GM21526 (cell line): ENCODE results near the gene RAPGEF2.
"Not testable (repeated sequence)": the region's sequence is repeated elsewhere in the genome, so short reads cannot be mapped to it uniquely, and the experiment has no call there.

Experiments used
- ATAC-seq: cut with Tn5 transposase; IDR thresholded peaks from one replicate; pipeline ENCODE4 v1.9.1; 2021; ENCODE audit warnings: moderate library complexity; ENCODE audit not compliant: unreplicated experiment, low FRiP score

RAPGEF2 gene

DNA sequence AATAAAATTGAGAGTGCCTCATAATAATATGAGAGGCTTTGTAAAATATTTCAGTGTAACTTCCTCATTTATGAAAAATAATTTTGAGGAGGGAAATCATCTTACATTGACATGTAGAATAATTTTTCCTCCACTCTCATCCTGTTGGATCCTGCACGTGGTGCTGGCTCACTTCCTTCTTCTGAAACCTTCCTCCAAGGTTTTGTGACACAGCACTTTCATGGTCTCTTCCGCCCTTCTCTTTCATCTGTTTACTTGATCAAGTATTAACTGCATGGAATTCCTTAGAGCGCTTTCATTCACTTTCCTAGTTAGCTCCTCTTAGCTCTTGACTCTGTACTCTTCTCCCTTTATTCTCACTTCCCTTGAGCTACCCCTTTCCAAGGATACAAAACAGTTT, 246.5 kb downstream of the RAPGEF2 start:
- ATAC-seq, result no peak

DNA sequence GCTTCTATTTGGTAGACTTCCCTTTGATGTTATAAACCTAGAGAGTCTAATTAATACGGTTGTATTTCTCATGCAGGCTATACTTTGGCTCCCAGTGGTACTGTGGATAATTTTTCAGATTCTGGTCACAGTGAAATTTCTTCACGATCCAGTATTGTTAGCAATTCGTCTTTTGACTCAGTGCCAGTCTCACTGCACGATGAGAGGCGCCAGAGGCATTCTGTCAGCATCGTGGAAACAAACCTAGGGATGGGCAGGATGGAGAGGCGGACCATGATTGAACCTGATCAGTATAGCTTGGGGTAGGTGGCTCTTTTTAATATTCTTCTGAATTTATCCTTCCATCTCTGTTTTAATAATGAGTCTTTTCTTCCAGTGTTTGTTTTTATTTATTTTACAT, 249.7 kb downstream of the RAPGEF2 start:
- no peak for ATAC-seq

DNA sequence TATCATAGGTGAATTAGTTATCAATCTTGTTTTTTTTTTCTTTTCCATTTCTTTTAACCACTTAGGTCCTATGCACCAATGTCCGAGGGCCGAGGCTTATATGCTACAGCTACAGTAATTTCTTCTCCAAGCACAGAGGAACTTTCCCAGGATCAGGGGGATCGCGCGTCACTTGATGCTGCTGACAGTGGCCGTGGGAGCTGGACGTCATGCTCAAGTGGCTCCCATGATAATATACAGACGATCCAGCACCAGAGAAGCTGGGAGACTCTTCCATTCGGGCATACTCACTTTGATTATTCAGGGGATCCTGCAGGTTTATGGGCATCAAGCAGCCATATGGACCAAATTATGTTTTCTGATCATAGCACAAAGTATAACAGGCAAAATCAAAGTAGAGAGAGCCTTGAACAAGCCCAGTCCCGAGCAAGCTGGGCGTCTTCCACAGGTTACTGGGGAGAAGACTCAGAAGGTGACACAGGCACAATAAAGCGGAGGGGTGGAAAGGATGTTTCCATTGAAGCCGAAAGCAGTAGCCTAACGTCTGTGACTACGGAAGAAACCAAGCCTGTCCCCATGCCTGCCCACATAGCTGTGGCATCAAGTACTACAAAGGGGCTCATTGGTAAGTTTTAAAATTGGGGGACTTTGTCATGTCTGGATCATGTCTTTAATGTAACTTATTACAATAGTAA, 250.7 kb downstream of the RAPGEF2 start:
- ATAC-seq, result no peak

DNA sequence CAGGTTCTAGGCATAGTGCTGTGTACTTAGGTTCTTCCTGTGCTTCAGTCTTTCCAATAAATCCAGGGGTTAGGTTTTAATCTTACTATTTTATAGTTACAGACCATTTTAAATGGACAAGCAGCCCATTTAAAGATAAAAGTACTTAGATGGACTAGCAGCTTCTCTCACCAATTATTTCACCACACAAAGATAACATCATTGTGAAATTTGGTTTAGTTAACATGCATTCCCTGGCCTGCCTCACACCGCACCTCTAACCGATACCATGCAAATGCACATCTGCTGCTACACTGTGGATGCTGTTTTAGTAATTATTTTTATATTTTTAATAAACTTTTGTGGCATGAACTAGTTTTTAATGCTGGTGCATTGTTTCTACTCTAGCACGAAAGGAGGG, 252.6 kb downstream of the RAPGEF2 start:
- no peak for ATAC-seq

DNA sequence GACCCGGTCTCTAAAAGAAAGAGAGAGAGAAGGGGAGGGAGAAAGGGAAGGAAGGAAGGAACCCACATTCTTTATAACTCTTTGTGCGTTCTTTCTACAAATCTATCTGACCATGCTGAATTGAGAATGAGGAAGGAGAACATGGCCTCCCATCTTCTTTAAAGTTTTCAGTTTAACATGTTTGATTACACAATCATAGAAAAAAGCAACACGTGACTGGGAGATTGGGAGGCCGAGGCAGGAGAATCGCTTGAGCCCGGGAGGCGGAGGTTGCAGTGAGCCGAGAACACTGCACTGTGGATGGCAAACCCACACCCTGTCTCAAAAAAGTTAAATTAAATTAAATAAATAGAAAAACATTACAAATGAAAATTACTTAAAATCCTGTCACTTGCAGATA, 254.5 kb downstream of the RAPGEF2 start:
- no peak for ATAC-seq

DNA sequence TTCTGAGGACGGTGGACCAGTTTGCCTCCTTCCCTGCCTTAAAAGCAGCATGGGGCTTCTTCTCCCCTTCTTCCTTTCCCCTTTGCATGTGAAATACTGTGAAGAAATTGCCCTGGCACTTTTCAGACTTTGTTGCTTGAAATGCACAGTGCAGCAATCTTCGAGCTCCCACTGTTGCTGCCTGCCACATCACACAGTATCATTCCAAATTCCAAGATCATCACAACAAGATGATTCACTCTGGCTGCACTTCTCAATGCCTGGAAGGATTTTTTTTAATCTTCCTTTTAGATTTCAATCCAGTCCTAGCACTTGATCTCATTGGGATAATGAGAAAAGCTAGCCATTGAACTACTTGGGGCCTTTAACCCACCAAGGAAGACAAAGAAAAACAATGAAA, 255.3 kb downstream of the RAPGEF2 start:
- no peak for ATAC-seq

DNA sequence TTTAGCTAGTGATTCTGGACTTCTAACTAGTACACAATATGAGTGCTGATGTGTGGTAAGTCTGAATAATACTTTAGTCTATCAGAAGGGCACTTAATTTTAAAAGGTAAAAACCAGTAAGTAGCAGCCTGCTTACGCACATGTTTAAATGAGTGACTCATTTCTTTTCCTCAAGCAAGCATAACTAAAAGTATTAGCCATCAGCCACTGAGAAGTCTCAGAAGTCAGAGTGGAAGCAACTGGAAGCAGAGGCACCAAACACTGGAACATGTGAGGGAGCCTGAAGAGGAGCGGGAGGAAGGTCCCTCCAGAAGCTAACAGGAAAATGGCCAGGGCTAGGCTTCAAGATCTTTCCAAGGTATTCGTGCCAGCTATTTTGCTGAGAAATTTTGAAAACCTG, 257.7 kb downstream of the RAPGEF2 start:
- ATAC-seq, result no peak

DNA sequence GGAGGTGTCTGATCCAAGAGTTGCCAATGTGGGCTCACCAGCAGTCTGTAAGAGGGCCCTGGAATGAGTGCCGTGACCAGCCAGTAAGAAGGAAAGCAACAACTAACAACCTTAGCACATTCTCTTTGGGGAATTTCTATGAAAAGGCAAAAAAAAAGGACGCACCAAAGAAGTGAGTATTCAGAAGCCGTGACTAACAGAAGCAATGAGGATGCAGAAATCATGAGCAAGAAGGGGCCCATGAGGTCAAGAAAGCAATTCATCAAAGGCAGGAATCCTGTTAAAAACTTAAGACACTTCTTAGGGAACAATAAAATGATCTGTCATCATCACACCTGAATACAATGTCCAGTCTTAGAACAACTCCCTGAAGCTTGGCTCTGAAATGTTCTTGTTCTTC, 260.5 kb downstream of the RAPGEF2 start:
- ATAC-seq, result no peak

DNA sequence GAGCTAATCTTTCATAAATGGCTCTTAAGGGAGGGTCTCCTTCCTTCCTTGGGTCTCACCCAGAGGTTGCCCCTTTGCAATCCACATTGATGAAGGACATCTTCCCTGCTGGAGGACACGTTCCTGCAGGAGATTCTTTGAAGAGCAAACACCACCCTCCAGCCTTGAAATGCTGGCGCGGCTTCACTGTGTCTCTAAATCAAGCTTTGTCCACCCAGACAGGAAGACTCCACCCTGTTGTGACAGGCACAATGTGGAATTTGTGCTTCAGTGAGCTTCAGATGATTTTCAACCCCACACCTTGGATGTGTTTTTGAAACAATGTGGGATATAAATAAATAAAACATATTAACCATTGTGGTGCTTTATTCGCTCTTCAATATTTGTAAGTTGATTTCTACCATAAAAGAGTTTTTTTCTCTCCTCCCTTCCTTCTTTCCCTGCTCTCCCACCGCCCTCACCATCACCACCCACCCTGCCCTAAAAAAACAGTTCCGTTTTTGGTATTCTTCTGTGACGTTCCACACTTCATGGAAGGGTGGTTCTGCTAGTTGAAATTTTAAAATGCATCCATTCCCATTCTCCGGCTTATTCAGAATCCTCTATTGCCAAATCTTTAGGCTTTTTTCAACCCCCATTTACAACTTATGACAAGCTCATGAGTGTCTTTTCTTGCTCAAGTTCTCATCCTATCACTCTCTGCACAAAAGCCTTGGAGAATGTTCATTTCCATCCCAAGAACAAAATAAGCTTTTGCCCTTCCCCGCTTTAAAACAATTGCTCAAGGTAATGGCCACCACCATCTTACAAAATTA, 264.3 kb downstream of the RAPGEF2 start:
- no peak for ATAC-seq

DNA sequence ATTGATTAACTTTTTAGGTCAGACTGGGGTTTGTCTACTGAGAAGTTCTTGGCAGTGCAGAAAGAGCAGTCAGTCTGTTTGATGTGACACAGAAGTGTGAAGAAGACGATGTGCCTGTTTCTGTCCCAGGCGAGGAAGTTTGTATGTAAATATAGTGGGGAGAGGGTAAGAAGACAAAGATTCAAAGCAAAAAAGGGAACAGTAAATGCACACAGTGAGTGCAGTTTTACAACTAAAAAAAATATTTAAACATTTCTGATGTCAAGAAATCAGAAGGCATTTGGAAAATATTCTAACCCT, 264.9 kb downstream of the RAPGEF2 start:
- ATAC-seq, result peak; percentile 62

DNA sequence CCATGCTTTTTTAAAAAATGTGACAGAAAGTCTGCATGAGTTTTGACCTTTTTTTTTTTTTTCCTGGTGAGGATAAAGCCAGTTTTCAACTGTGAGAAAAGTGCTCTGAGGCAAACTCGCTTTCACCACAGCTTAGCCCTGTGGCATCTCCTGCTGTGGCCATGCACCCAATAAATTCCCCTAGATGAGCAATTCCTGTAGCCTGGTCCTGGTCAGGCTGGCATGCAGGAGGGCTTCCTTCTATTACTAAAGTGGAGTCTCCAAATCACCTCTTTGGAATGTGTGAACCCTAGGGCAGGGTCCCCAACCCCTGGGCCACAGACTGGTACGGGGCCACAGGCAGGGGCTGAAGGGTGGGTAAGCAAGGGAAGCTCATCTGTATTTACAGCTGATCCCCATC, 265.4 kb downstream of the RAPGEF2 start:
- ATAC-seq, result no peak

DNA sequence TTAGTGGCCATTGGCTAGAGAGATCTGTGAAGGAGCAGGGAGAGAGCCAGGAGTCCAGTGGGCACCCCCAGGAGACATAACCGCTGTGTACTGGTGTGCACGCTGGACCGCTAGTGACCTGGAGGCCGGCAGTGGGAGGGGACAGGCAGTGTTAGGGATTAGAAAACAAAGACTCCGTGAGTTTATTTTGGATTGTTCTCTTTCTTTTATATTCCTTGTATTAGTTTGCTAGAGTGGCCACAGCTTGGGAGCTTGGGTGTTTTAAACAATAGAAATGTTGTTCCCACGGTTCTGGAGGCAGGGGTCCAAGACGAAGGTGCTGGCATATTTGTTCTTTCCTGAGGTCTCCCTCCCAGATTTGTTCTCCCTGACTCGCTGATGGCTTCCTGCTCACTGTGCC, 266.4 kb downstream of the RAPGEF2 start:
- no peak for ATAC-seq

DNA sequence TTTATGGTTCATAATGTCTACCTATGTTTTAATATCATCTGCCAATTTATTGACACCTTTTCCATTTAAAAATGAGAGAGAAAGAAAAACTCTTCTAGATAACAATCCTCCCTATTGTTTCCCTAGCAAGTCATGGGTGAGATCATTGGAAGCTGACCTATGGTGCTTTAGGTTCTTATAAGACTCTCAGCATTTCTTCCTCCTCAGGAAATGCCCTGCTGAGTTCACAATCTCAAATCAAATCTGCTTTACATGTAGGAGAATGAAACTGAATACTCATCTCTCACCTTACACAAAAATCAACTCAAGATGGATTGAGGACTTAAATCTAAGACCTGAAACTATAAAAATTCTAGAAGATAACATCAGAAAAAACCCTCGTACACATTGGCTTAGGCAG, 267.4 kb downstream of the RAPGEF2 start:
- ATAC-seq, result no peak

DNA sequence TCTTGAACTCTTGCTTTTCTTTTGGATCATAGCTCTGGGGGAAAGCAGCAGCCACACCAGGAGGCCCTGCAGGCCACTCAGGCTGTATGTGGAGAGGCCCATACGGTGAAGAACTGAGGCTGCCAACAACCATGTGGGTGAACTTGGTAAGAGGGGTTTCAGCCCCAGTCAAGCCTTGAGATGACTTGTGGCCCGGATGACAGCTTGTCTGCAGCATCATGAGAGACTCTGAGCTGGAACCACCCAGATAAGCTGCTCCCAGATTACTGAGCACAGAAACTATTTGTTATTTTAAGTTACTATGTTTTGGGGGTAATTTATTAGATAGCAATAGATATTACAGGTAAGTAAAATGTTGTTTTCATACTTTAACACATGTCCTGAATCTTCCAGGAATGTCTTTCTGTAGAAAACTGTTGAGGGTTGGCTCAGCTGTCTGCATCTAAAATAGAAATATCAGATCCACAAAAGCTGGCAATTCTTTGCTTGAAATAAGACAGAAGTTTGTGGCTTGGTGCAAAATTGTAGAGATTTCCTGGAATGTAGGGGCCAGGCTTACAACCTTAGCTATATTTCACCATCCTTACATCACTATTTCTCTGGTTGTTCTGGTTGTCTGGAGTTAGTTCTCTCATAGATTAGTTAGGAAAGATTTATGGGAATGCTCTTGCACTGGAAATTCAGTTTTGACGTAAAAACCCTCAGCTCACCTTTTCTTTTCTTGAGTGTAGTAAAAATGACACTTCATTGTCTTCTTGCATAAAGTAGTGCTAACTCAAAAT, 272.1 kb downstream of the RAPGEF2 start:
- no peak for ATAC-seq

DNA sequence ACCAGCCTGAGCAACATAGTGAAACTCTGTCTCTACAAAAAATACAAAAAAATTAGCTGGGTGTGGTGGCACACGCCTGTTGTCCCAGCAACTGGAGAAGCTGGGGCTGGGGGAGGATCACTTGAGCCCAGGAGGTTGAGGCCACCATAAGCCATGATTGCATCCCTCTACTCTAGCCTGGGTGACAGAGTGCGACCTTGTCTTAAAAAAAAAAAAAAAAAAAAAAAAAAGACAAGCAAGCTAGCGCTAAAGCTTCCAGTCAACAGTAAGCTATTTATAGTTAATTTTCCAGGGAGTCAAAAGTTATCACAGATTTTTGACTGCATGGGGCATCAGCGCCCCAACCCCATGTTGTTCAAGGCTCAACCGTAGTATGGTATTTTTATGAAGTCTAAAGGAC, 273.4 kb downstream of the RAPGEF2 start:
- ATAC-seq, result no peak

DNA sequence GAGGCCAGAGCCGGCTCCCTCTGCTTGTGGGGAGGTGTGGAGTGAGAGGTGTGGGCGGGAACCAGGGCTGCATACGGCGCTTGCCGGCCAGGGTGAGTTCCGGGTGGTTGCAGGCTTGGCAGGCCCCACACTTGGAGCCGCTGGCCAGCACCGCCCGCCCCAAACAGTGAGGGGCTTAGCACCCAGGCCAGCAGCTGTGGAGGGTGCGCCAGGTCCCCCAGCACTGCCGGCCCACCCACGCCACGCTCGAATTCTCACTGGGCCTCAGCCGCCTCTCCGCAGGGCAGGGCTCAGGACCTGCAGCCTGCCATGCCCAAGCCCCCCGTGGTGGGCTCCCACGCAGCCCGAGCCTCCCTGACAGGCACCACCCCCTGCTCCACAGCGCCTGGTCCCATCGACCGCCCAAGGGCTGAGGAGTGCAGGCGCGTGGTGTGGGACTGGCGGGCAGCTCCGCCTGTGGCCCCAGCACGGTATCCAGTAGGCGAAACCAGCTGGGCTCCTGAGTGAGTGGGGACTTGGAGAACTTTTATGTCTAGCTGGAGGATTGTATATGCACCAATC, 275.3 kb downstream of the RAPGEF2 start:
- no peak for ATAC-seq

DNA sequence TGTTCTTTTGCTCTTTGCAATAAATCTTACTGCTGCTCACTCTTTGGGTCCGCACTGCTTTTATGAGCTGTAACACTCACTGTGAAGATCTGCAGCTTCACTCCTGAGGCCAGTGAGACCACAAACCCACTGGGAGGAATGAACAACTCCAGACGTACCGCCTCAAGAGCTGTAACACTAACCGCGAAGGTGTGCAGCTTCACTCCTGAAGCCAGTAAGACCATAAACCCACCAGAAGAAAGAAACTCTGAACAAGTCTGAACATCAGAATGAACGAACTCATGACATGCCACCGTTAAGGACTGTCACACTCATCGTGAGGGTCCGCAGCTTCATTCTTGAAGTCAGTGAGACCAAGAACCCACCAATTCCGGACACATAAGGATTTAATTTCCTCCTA, 276.2 kb downstream of the RAPGEF2 start:
- not testable (repeated sequence) for ATAC-seq

DNA sequence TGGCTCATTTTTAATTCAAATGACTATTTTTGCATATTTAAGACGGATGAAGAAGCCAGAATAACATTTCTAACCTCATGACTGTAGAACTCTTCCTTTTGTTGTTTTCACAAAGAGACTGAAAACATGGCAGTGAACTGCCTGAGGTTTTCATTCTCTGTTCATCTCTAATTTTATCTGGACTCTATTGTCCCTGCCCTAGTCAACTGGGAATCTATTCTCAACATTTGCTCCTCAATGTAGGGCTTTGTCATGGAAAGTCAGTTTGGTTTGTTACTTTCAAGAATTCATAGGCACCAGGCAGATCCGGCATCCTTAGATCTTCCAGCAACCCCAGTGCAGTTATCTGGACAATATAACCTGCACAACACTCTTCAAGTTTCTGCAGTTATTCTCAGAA, 277.0 kb downstream of the RAPGEF2 start:
- no peak for ATAC-seq

DNA sequence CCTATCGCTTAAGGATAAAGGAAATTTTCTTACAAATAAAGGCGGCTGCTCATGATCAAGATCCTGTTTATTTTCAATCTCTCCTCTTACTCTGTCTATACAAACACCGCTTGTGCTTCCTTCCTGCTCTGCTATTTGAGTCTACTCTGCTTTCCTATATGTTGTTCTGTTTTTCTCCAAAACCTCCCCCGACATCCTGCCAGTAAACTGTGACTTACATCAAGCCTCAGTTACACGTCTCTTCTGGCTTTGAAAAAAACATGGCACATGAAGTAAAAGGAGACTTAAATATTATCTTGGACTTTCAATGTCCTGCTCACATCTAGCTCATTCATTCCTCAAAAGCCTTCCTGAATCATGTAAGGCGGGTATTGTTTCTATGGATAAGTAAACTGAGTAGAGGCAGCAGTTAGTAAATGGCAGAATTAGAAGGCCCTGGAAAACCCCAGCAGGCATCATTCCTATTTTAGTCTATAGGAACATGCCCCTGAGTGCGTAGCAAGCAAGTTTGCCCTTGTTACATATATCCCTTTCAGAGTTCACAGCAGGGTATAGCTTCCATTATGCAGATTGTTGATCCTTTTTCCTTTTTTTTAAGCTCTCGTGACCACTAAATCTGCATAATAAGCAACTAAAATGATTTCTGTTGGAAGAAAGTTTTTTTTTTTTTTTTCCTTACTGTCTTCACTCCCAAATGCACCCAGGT, 280.1 kb downstream of the RAPGEF2 start:
- ATAC-seq, result no peak

DNA sequence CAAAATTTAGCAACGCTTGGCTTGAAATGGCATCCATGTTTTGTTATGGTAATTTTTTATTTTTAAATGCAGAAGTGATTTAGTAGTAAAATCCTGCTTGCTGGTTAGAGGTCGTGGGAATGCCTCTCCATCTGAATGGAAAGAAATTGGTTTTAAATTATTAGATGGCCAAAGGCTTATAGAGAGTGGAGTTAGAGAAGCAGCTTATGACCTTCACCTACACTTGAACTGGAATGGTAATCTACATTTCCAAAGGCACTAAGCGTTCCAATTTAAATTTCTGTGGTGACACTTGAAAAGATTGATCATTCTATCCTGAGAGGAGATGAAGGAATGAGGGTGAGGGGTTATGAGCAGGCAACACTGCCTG, 280.7 kb downstream of the RAPGEF2 start:
- ATAC-seq, result no peak

DNA sequence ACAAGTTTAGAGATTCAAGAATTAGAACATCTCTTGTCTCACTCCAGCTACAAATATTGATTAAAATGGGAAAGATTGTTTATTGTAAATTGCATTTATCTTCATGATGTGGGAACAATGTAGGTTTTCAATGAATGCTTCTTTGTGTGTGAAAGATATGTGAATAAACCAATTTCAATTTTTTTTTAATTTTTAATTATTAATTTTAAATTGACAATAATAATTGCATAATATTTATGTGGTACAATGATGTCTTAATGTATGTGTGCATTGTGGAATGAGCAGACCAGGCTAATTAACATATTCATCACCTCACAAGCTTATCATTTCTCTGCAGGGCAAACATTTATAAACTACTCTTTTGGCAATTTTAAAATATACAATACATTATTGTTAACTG, 281.1 kb downstream of the RAPGEF2 start:
- ATAC-seq, result no peak
